Ureter (tissue), 1 donor: ENCODE data around the gene CFB. TPM values are rescaled to one million over a fixed set of nuclear protein-coding genes. Genes with fewer than 3 reads are reported as not detected.
"Not testable (repeated sequence)": the region's sequence is repeated elsewhere in the genome, so short reads cannot be mapped to it uniquely, and the experiment has no call there.

ENCODE experiments used
- DNase-seq: peaks from one replicate; pipeline ENCODE4 v3.0.0-alpha.2; 2020; ENCODE audit warnings: low spot score
- total RNA-seq: library from RNA; stranded (reverse); gene quantifications from one replicate; pipeline ENCODE4 v1.2.4, GENCODE V29; 2023
- donor health status: DM: yes; HTN: yes; CAD: no.

Gene CFB
- total RNA-seq, 1 donor from 2014 or later, result 41.4 TPM

- no peak for DNase-seq
Observed at GRCh38 chr6:31970604-31971271, 24.8 kb downstream of the CFB start.

GRCh38 chr6:31971279-31971992, 25.5 kb downstream of the CFB start:
- no peak for DNase-seq

GRCh38 chr6:31971993-31972708, 26.3 kb downstream of the CFB start, which contains the start of gene DXO:
TSS of gene DXO (minus strand) at chr6:31972138. CDS start at chr6:31971675, 463 bp downstream.
- peak; percentile 97 for DNase-seq

- DNase-seq, result peak; percentile 56
Observed at GRCh38 chr6:31972709-31973350, 26.9 kb downstream of the CFB start.

- DNase-seq, result not testable (repeated sequence)
Observed at GRCh38 chr6:31976065-31976464, 30.2 kb downstream of the CFB start.

- DNase-seq, result no peak
Observed at GRCh38 chr6:31977816-31978431, 32.0 kb downstream of the CFB start.

- peak; percentile 15 for DNase-seq
Observed at GRCh38 chr6:31978831-31979230, 32.9 kb downstream of the CFB start.

GRCh38 chr6:31979238-31979898, 33.5 kb downstream of the CFB start:
- peak; percentile 22 for DNase-seq

GRCh38 chr6:31980195-31980876, 34.4 kb downstream of the CFB start:
- DNase-seq, result peak; percentile 38

GRCh38 chr6:31980998-31981397, 35.1 kb downstream of the CFB start:
- DNase-seq, result not testable (repeated sequence)

- DNase-seq, result not testable (repeated sequence)
Observed at GRCh38 chr6:31981744-31982143, 35.8 kb downstream of the CFB start, which contains the start of gene C4A. TSS of gene C4A (plus strand) at chr6:31982057. CDS start at chr6:31982108, 51 bp downstream.

GRCh38 chr6:31989363-31989762, 43.5 kb downstream of the CFB start:
- DNase-seq, result not testable (repeated sequence)

- DNase-seq, result not testable (repeated sequence)
Observed at GRCh38 chr6:31994421-31994820, 48.5 kb downstream of the CFB start.

GRCh38 chr6:31996385-31996784, 50.5 kb downstream of the CFB start:
- not testable (repeated sequence) for DNase-seq

Other genes starting within 250 kb of the CFB start
- 44.5 TPM for gene ABHD16A, start 242.8 kb upstream of the CFB start, total RNA-seq
- not detected for gene LY6G6F, start 239.2 kb upstream of the CFB start, total RNA-seq
- not detected for gene LY6G6D, start 230.7 kb upstream of the CFB start, total RNA-seq
- gene LY6G6C, start 224.3 kb upstream of the CFB start, total RNA-seq, result not detected
- gene MPIG6B, start 222.7 kb upstream of the CFB start, total RNA-seq, result 0.26 TPM
- 33.3 TPM for gene DDAH2, start 216.8 kb upstream of the CFB start, total RNA-seq
- 276 TPM for gene CLIC1, start 209.6 kb upstream of the CFB start, total RNA-seq
- gene MSH5, start 206.1 kb upstream of the CFB start, total RNA-seq, result 27.8 TPM
- gene SAPCD1, start 183.4 kb upstream of the CFB start, total RNA-seq, result 2.8 TPM
- 5.5 TPM for gene VWA7, start 168.8 kb upstream of the CFB start, total RNA-seq
- 105 TPM for gene VARS1, start 150.3 kb upstream of the CFB start, total RNA-seq
- gene LSM2, start 139.1 kb upstream of the CFB start, total RNA-seq, result 35.6 TPM
- 1.7 TPM for gene HSPA1L, start 130.8 kb upstream of the CFB start, total RNA-seq
- gene HSPA1A, start 130.6 kb upstream of the CFB start, total RNA-seq, result 191 TPM
- gene HSPA1B, start 118.4 kb upstream of the CFB start, total RNA-seq, result 163 TPM
- 29.2 TPM for gene NEU1, start 83.3 kb upstream of the CFB start, total RNA-seq
- 79.8 TPM for gene SLC44A4, start 67.1 kb upstream of the CFB start, total RNA-seq
- 53.4 TPM for gene EHMT2, start 48.4 kb upstream of the CFB start, total RNA-seq
- gene ZBTB12, start 44.0 kb upstream of the CFB start, total RNA-seq, result 6.4 TPM
- gene C2, start 18.4 kb upstream of the CFB start, total RNA-seq, result 17.1 TPM
- 59.6 TPM for gene NELFE, start 12.9 kb downstream of the CFB start, total RNA-seq
- 73.7 TPM for gene SKIC2, start 13.1 kb downstream of the CFB start, total RNA-seq
- 29.3 TPM for gene DXO, start 26.0 kb downstream of the CFB start, total RNA-seq
- gene C4A, start 36.0 kb downstream of the CFB start, total RNA-seq, result 71.1 TPM
- 152 TPM for gene C4B, start 68.7 kb downstream of the CFB start, total RNA-seq
- gene CYP21A2, start 92.3 kb downstream of the CFB start, total RNA-seq, result 3.8 TPM
- 121 TPM for gene TNXB, start 163.2 kb downstream of the CFB start, total RNA-seq
- 121 TPM for gene ATF6B, start 182.2 kb downstream of the CFB start, total RNA-seq
- gene FKBPL, start 184.2 kb downstream of the CFB start, total RNA-seq, result 2.9 TPM
- gene PRRT1, start 205.8 kb downstream of the CFB start, total RNA-seq, result 2.8 TPM
- 19.0 TPM for gene PPT2, start 208.0 kb downstream of the CFB start, total RNA-seq
- gene EGFL8, start 218.5 kb downstream of the CFB start, total RNA-seq, result 26.3 TPM
- gene AGPAT1, start 230.0 kb downstream of the CFB start, total RNA-seq, result 65.0 TPM
- gene RNF5, start 232.3 kb downstream of the CFB start, total RNA-seq, result 44.4 TPM
- gene AGER, start 238.2 kb downstream of the CFB start, total RNA-seq, result 16.9 TPM
- gene PBX2, start 244.1 kb downstream of the CFB start, total RNA-seq, result 103 TPM
- gene GPSM3, start 246.5 kb downstream of the CFB start, total RNA-seq, result 33.9 TPM